IMR-90 (cell line): ENCODE measurements around the gene HSPA9. TPM values are rescaled to one million over a fixed set of nuclear protein-coding genes. Genes with fewer than 3 reads are reported as not detected.

Source experiments
- ATAC-seq: fragments of 200-7000 bp; cut with Tn5 transposase; 2 replicates; pipeline ENCODE4 v1.9.1; 2020; ENCODE audit warnings: low read depth, mild to moderate bottlenecking, moderate library complexity
- BruUV-seq: library from RNA; stranded (reverse); fragments of 400-500 nt; replicated peaks from 2 replicates; lab custom pipeline; 2021; lab: Mats Ljungman, UMichigan
- CTCF ChIA-PET: fragments of 300-600 bp; formaldehyde crosslinking; extraction: SDS; loops from one replicate; lab custom pipeline; 2021; ENCODE audit warnings: antibody characterized with exemption; lab: Yijun Ruan, JAX
- POLR2A ChIA-PET: fragments of 300-600 bp; sonication (Branson Sonifier 250); formaldehyde crosslinking; loops from one replicate; lab custom pipeline; 2022; ENCODE audit warnings: antibody characterized with exemption; ENCODE audit not compliant: unreplicated experiment; lab: Charles Lee
- DNase-seq: peaks from one replicate; pipeline ENCODE4 v3.0.0; 2013
- H2AFZ ChIP-seq: replicated peaks from 2 replicates; pipeline ENCODE3; 2013; ENCODE audit warnings: low read length, mild to moderate bottlenecking; ENCODE audit not compliant: poor library complexity
- H2AK5ac ChIP-seq: 2 replicates; pipeline ENCODE4 v1.6.1; 2013; ENCODE audit warnings: low read depth, low read length, inconsistent platforms
- H2AK9ac ChIP-seq: replicated peaks from 2 replicates; pipeline ENCODE3; 2013; ENCODE audit warnings: mild to moderate bottlenecking, low read depth, low read length, moderate library complexity; ENCODE audit not compliant: poor library complexity
- H2BK120ac ChIP-seq: 2 replicates; pipeline ENCODE4 v1.6.1; 2013; ENCODE audit warnings: low read depth, low read length, inconsistent platforms
- H2BK15ac ChIP-seq: 3 replicates; pipeline ENCODE4 v1.6.1; 2013; ENCODE audit warnings: low read depth, low read length, inconsistent platforms
- H2BK20ac ChIP-seq: 2 replicates; pipeline ENCODE4 v1.6.1; 2013; ENCODE audit warnings: low read depth, mild to moderate bottlenecking, inconsistent platforms, low read length, moderate library complexity
- H2BK5ac ChIP-seq: 2 replicates; pipeline ENCODE4 v1.6.1; 2013; ENCODE audit warnings: mild to moderate bottlenecking, low read depth, low read length, inconsistent platforms; ENCODE audit not compliant: poor library complexity, severe bottlenecking
- H3K14ac ChIP-seq: replicated peaks from 2 replicates; pipeline ENCODE4 v1.6.1; 2013; ENCODE audit warnings: low read depth, low read length, inconsistent platforms
- H3K18ac ChIP-seq: 2 replicates; pipeline ENCODE4 v1.6.1; 2013; ENCODE audit warnings: low read depth, low read length, control low read depth
- H3K23ac ChIP-seq: 2 replicates; pipeline ENCODE4 v1.6.1; 2013; ENCODE audit warnings: low read depth, low read length, inconsistent platforms
- H3K27ac ChIP-seq: 2 replicates; pipeline ENCODE4 v1.5.1; 2013; ENCODE audit warnings: mild to moderate bottlenecking, control low read depth, low read length; ENCODE audit not compliant: insufficient read depth
- H3K27me3 ChIP-seq: 2 replicates; pipeline ENCODE4 v1.6.1; 2013; ENCODE audit warnings: low read length; ENCODE audit not compliant: control insufficient read depth, insufficient read depth
- H3K36me3 ChIP-seq: 2 replicates; pipeline ENCODE4 v1.6.1; 2013; ENCODE audit warnings: low read length, mixed read lengths; ENCODE audit not compliant: control insufficient read depth, insufficient read depth
- H3K4ac ChIP-seq: 2 replicates; pipeline ENCODE4 v1.6.1; 2013; ENCODE audit warnings: low read depth, low read length, inconsistent platforms
- H3K4me1 ChIP-seq: 2 replicates; pipeline ENCODE4 v1.6.1; 2013; ENCODE audit warnings: low read length, mixed read lengths; ENCODE audit not compliant: control insufficient read depth, insufficient read depth
- H3K4me2 ChIP-seq: 2 replicates; pipeline ENCODE4 v1.6.1; 2013; ENCODE audit warnings: low read depth, mild to moderate bottlenecking, control low read depth, low read length, moderate library complexity
- H3K4me3 ChIP-seq: 2 replicates; pipeline ENCODE4 v1.5.1; 2013; ENCODE audit warnings: low read depth, mild to moderate bottlenecking, control low read depth, low read length, moderate library complexity; ENCODE audit not compliant: insufficient read depth
- H3K56ac ChIP-seq: 2 replicates; pipeline ENCODE4 v1.6.1; 2013; ENCODE audit warnings: low read length, inconsistent platforms; ENCODE audit not compliant: insufficient read depth; ENCODE audit errors: extremely low read depth
- H3K79me1 ChIP-seq, 2 experiments: 2 replicates each; pipeline ENCODE4 v1.6.1; 2013; ENCODE audit warnings: low read length in 2 of 2, inconsistent platforms in 1 of 2, low read depth in 1 of 2
- H3K9ac ChIP-seq: 2 replicates; pipeline ENCODE4 v1.6.1; 2013; ENCODE audit warnings: low read depth, low read length, control low read depth
- H3K9me1 ChIP-seq: 2 replicates; pipeline ENCODE4 v1.6.1; 2013; ENCODE audit warnings: low read length, inconsistent platforms; ENCODE audit not compliant: insufficient read depth
- H3K9me3 ChIP-seq: 2 replicates; pipeline ENCODE4 v1.6.1; 2013; ENCODE audit warnings: low read length; ENCODE audit not compliant: control insufficient read depth, insufficient read depth
- H4K20me1 ChIP-seq: 2 replicates; pipeline ENCODE4 v1.6.1; 2013; ENCODE audit warnings: low read length, inconsistent platforms; ENCODE audit not compliant: insufficient read depth
- H4K5ac ChIP-seq: 2 replicates; pipeline ENCODE4 v1.6.1; 2013; ENCODE audit warnings: mild to moderate bottlenecking, low read depth, low read length, control low read depth
- H4K8ac ChIP-seq, 2 experiments: 2 replicates each; pipeline ENCODE4 v1.6.1; 2013; ENCODE audit warnings: low read depth in 2 of 2, low read length in 2 of 2, control low read depth in 1 of 2, inconsistent platforms in 1 of 2
- H4K91ac ChIP-seq: 2 replicates; pipeline ENCODE4 v1.6.1; 2013; ENCODE audit warnings: low read depth, low read length, inconsistent platforms; ENCODE audit not compliant: insufficient read depth
- BHLHE40 ChIP-seq: fragments of 150-350 bp; IDR thresholded peaks from 2 replicates; pipeline ENCODE4 v1.6.1; 2016; ENCODE audit warnings: mild to moderate bottlenecking, low read depth, low read length
- CEBPB ChIP-seq: IDR thresholded peaks from 2 replicates; pipeline ENCODE4 v1.6.1; 2012; ENCODE audit warnings: low read depth, low read length, improper control_type of control experiment
- CHD1 ChIP-seq: IDR thresholded peaks from 2 replicates; pipeline ENCODE4 v1.6.1; 2012; ENCODE audit warnings: low read depth, low read length, improper control_type of control experiment
- MAFK ChIP-seq: IDR thresholded peaks from 2 replicates; pipeline ENCODE4 v1.6.1; 2012; ENCODE audit warnings: low read depth, low read length, improper control_type of control experiment
- MAZ ChIP-seq: IDR thresholded peaks from 2 replicates; pipeline ENCODE4 v1.6.1; 2012; ENCODE audit warnings: low read depth, mild to moderate bottlenecking, low read length, improper control_type of control experiment, moderate library complexity, borderline replicate concordance
- MXI1 ChIP-seq: IDR thresholded peaks from 2 replicates; pipeline ENCODE4 v1.6.1; 2012; ENCODE audit warnings: low read depth, mild to moderate bottlenecking, low read length, moderate library complexity, borderline replicate concordance
- NFE2L2 ChIP-seq: fragments of 150-350 bp; IDR thresholded peaks from 2 replicates; pipeline ENCODE4 v1.6.1; 2016; ENCODE audit warnings: low read depth, mild to moderate bottlenecking, low read length
- RAD21 ChIP-seq: IDR thresholded peaks from 2 replicates; pipeline ENCODE4 v1.6.1; 2012; ENCODE audit warnings: low read length, improper control_type of control experiment
- RCOR1 ChIP-seq: IDR thresholded peaks from 2 replicates; pipeline ENCODE4 v1.6.1; 2012; ENCODE audit warnings: mild to moderate bottlenecking, low read length, improper control_type of control experiment; ENCODE audit not compliant: insufficient replicate concordance
- RFX5 ChIP-seq: IDR thresholded peaks from 2 replicates; pipeline ENCODE4 v1.8.0; 2012; ENCODE audit warnings: low read depth, mild to moderate bottlenecking, low read length, moderate library complexity
- SMC3 ChIP-seq: fragments of 150-350 bp; IDR thresholded peaks from 2 replicates; pipeline ENCODE4 v1.6.1; 2016; ENCODE audit warnings: low read depth, mild to moderate bottlenecking, antibody characterized with exemption, low read length, moderate library complexity
- dilution Hi-C: fragments of 300-500 bp; cut with HindIII; formaldehyde crosslinking; loops from one replicate; pipeline ENCODE4 v1.14.3; 2018; ENCODE audit warnings: low sequenced_read_pairs; ENCODE audit not compliant: unreplicated experiment
- in situ Hi-C: fragments of 300-500 bp; cut with MboI; formaldehyde crosslinking; loops from 3 replicates; pipeline ENCODE4 v1.14.3; 2019; ENCODE audit warnings: low sequenced_read_pairs, inconsistent platforms, mixed read lengths
- intact Hi-C: fragments of 100-400 bp; cut with micrococcal nuclease; formaldehyde crosslinking; loops from 2 replicates; pipeline ENCODE4 v1.10.0; 2022
- polyA plus RNA-seq, 3 experiments: library from polyadenylated mRNA; depleted of rRNA; stranded (reverse); fragments of >200 nt; gene quantifications; 2 replicates each; pipeline ENCODE4 v1.2.3, GENCODE V29; 2012; ENCODE audit warnings: low replicate concordance in 1 of 3
- total RNA-seq: library from RNA; depleted of rRNA; stranded (reverse); fragments of >200 nt; gene quantifications from 2 replicates; pipeline ENCODE4 v1.2.3, GENCODE V29; 2012
- TF ChIP-seq, protein P1 (sequence below): fragments of 150-350 bp; IDR thresholded peaks from 2 replicates; pipeline ENCODE4 v1.6.1; 2016; ENCODE audit warnings: low read depth, mild to moderate bottlenecking, low read length, moderate library complexity, borderline replicate concordance
- TF ChIP-seq, protein P2 (sequence below): conservative IDR thresholded peaks from 2 replicates; pipeline ENCODE4 v1.5.1; 2012; ENCODE audit warnings: mild to moderate bottlenecking, low read depth, low read length, improper control_type of control experiment

The HSPA9 gene
- total and polyA plus RNA-seq, 2 of the 4 experiments (the other 2 are of a cell fraction): 157 to 472 TPM

DNA sequence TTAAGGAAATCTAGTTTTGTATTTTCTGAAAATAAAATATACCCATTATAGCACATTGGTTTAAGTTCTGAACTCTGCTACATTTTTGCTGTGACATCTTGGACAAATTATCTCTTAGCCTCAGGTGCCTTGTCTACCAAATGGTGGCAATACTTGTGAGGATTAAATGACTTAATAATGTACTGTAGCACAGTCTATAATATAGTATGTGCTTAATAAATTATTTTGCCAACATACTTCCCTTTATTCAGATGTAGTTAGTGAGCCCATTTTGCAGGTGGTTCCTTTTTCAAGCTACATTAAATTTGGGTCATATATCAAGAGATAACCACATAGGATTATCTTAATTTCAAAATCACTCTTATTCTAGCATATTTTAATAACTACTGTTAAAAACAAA is 35.4 kb downstream of the HSPA9 start:
- Histone ChIP-seq H3K4ac (no peak overlapping the region), H3K9me3 (no peaks in the 10 kb centered on the region), H3K4me2 (no peak overlapping the region), H3K23ac (no peak overlapping the region), H2AK5ac (no peak overlapping the region), H2BK5ac (no peak overlapping the region), H4K20me1 (peaks cover 61% of the 10 kb centered on the region), H3K56ac (no peak overlapping the region), H2BK20ac (no peak overlapping the region), H3K4me3 (no peak overlapping the region), H3K27ac (no peak overlapping the region), H4K8ac (no peak overlapping the region), H2BK15ac (no peak overlapping the region), H4K91ac (no peak overlapping the region), H3K9ac (no peak overlapping the region), H3K36me3 (no peaks in the 10 kb centered on the region; the same call in 1 of the 2 replicates), H2AK9ac (no peak overlapping the region), H3K9me1 (peaks cover 3% of the 10 kb centered on the region; the same call in 1 of the 2 replicates), H4K5ac (no peak overlapping the region), H3K27me3 (no peaks in the 10 kb centered on the region), H3K79me1 (peaks cover 9 to 34% of the 10 kb centered on the region in 2 experiments; a peak in 3 of 4 replicates), H2BK120ac (no peak overlapping the region), H3K4me1 (peaks cover 2% of the 10 kb centered on the region), H2AFZ (no peak overlapping the region), H3K18ac (no peak overlapping the region), H3K14ac (no peak overlapping the region)
- no TSS peak for BruUV-seq
- ATAC-seq (no peak), DNase-seq (no peak)
- TF ChIP-seq MAFK: no peak
- no peak for TF ChIP-seq SMC3
- TF ChIP-seq, protein P1, sequence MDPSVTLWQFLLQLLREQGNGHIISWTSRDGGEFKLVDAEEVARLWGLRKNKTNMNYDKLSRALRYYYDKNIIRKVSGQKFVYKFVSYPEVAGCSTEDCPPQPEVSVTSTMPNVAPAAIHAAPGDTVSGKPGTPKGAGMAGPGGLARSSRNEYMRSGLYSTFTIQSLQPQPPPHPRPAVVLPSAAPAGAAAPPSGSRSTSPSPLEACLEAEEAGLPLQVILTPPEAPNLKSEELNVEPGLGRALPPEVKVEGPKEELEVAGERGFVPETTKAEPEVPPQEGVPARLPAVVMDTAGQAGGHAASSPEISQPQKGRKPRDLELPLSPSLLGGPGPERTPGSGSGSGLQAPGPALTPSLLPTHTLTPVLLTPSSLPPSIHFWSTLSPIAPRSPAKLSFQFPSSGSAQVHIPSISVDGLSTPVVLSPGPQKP: no peak
- no peak for TF ChIP-seq RCOR1
- TF ChIP-seq CHD1: no peak
- no peak for TF ChIP-seq BHLHE40
- no peak for TF ChIP-seq CEBPB
- TF ChIP-seq, protein P2, sequence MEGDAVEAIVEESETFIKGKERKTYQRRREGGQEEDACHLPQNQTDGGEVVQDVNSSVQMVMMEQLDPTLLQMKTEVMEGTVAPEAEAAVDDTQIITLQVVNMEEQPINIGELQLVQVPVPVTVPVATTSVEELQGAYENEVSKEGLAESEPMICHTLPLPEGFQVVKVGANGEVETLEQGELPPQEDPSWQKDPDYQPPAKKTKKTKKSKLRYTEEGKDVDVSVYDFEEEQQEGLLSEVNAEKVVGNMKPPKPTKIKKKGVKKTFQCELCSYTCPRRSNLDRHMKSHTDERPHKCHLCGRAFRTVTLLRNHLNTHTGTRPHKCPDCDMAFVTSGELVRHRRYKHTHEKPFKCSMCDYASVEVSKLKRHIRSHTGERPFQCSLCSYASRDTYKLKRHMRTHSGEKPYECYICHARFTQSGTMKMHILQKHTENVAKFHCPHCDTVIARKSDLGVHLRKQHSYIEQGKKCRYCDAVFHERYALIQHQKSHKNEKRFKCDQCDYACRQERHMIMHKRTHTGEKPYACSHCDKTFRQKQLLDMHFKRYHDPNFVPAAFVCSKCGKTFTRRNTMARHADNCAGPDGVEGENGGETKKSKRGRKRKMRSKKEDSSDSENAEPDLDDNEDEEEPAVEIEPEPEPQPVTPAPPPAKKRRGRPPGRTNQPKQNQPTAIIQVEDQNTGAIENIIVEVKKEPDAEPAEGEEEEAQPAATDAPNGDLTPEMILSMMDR: no peak
- no peak for TF ChIP-seq MXI1
- TF ChIP-seq RAD21: no peak
- TF ChIP-seq NFE2L2: no peak
- no peak for TF ChIP-seq MAZ
- TF ChIP-seq RFX5: no peak
- dilution Hi-C loops (no loop called here), in situ Hi-C loops (no loop called here), intact Hi-C loops (no loop called here)
- CTCF ChIA-PET: no interaction called here
- POLR2A ChIA-PET: no interaction called here
